Type B pancreatic cell (in vitro differentiated cells): ENCODE results near the gene TMEM140. TPM values are rescaled to one million over a fixed set of nuclear protein-coding genes. Genes with fewer than 3 reads are reported as not detected.

Experiments used
- DNase-seq: peaks from one replicate; pipeline ENCODE4 v3.0.0; 2021; ENCODE audit warnings: mixed read lengths; ENCODE audit not compliant: unreplicated experiment; ENCODE audit errors: extremely low spot score
- H3K27ac Mint-ChIP-seq: 2 replicates; pipeline ENCODE4 v1.8.0; 2021; ENCODE audit warnings: mild to moderate bottlenecking, mixed read lengths
- H3K27me3 Mint-ChIP-seq: 2 replicates; pipeline ENCODE4 v1.8.0; 2021; ENCODE audit warnings: mixed read lengths
- H3K36me3 Mint-ChIP-seq: 2 replicates; pipeline ENCODE4 v1.8.0; 2021; ENCODE audit warnings: mixed read lengths
- H3K4me1 Mint-ChIP-seq: one replicate; pipeline ENCODE4 v1.8.0; 2021; ENCODE audit warnings: mixed read lengths; ENCODE audit not compliant: unreplicated experiment
- H3K4me3 Mint-ChIP-seq: 2 replicates; pipeline ENCODE4 v1.8.0; 2021; ENCODE audit warnings: mild to moderate bottlenecking, mixed read lengths
- H3K9me3 Mint-ChIP-seq: 2 replicates; pipeline ENCODE4 v1.8.0; 2021; ENCODE audit warnings: mixed read lengths
- total RNA-seq: library from RNA; stranded (reverse); gene quantifications from 2 replicates; pipeline ENCODE4 v1.2.1, GENCODE V29; 2021; ENCODE audit warnings: low replicate concordance
- TF ChIP-seq, protein P1 (sequence below): fragments of 200-600 bp; sonication (generic); conservative IDR thresholded peaks from 2 replicates; pipeline ENCODE4 v1.5.0; 2021; ENCODE audit warnings: antibody characterized with exemption, mild to moderate bottlenecking

The TMEM140 gene
- total RNA-seq, 1 donor from 2014 or later = 0.68 TPM

DNA sequence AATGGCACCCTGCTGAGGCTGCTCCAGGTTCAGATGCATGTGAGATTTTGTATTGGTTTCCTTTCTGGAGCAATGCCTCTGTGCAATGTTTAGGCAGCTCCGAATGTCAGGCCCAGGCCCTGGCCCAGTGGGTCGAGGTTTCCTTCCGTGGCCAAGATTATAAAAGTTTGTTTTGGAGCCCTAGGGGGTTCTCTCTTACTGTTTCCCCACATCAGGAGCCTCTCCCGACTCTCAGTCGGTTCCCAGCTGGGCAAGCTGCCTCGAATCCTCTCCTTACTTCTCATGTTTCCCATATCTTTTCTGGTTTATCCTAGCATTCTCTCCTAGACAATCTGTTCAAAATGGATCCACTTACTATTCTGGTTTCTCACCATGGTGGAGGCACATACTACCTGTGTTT lies 11.0 kb downstream of the TMEM140 start:
- peaks cover 31% of the 10 kb centered on the region for H3K36me3 Mint-ChIP-seq
- no peaks in the 10 kb centered on the region for H3K27me3 Mint-ChIP-seq
- H3K27ac Mint-ChIP-seq = no peak overlapping the region
- peaks cover 12% of the 10 kb centered on the region for H3K9me3 Mint-ChIP-seq
- H3K4me1 Mint-ChIP-seq = peaks cover 18% of the 10 kb centered on the region
- H3K4me3 Mint-ChIP-seq = no peak overlapping the region
- TF ChIP-seq, protein P1, sequence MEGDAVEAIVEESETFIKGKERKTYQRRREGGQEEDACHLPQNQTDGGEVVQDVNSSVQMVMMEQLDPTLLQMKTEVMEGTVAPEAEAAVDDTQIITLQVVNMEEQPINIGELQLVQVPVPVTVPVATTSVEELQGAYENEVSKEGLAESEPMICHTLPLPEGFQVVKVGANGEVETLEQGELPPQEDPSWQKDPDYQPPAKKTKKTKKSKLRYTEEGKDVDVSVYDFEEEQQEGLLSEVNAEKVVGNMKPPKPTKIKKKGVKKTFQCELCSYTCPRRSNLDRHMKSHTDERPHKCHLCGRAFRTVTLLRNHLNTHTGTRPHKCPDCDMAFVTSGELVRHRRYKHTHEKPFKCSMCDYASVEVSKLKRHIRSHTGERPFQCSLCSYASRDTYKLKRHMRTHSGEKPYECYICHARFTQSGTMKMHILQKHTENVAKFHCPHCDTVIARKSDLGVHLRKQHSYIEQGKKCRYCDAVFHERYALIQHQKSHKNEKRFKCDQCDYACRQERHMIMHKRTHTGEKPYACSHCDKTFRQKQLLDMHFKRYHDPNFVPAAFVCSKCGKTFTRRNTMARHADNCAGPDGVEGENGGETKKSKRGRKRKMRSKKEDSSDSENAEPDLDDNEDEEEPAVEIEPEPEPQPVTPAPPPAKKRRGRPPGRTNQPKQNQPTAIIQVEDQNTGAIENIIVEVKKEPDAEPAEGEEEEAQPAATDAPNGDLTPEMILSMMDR = no peak
- DNase-seq = no peak

DNA sequence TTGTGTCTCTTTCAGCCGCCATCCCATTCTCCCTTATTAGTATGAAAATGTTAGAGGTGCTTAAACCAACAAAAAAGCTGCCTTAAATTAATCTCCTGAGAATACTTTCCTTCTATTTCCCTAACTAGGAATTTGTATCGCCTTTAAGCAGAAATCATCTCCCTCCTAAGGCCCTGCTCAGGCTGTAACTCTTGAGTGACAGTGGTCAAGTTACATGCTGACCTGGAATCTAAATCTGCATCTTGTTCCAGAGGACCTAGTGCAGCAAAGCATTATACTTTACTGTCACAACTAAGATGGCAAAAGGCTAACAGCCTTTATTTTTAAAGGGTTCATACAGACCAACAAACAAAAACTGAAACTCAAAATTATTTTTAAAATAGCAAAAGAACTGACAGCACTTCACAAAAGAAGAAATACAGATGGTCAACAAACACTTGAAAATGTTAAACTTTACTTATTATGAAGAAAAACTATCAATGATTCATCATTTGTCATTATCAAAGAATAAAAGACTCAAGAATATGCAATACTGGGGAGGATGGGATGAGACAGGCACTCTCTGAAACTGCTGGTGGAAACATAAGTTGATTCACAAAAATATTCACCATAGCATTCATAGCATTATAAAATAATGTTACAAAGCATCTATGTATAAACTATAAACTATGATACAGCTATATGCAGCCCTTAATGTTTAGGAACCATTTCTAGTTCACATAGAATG lies 11.7 kb downstream of the TMEM140 start:
- Mint-ChIP-seq H3K4me3 (no peak overlapping the region), H3K36me3 (peaks cover 34% of the 10 kb centered on the region), H3K27ac (no peak overlapping the region), H3K4me1 (peaks cover 18% of the 10 kb centered on the region), H3K27me3 (no peaks in the 10 kb centered on the region), H3K9me3 (peaks cover 9% of the 10 kb centered on the region)
- DNase-seq = no peak
- TF ChIP-seq, protein P1 = no peak

DNA sequence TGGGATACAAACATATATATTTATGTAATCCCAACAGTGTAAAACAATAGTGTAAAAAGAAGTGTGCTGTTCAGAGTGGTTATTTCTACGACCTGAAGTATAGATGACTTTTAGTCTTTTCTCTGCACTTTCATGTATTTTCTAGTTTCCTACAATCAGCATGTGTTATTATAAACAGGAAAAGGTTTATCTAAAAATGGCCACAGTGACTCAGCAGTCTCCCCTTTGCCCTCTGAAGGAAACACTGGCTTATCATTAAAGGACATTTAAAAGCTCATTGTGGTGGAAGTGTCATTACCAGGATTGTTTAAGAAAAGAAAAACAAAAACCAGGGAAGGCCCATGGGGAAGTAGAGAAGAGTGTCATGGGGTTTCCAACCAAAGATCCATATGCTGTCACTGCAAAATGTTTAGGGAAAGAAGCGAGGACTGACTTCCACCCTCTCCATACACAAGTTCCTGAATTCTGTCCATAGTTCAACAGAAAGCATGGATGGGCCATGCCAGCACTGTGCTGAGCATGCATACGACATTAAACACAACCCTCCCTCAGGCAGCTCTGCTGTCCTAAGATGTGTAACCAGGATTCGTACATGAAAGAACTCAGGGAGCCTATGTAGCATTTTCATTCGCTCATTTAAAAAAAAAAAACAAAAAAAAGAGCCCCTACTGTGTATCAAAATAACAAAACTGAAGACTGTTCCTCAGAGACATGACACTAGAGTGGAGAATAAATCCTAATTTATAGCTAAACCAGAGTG lies 12.4 kb downstream of the TMEM140 start:
- Mint-ChIP-seq H3K27ac (peak overlapping the region; percentile 13), H3K36me3 (peaks cover 34% of the 10 kb centered on the region), H3K4me1 (peaks cover 18% of the 10 kb centered on the region), H3K27me3 (no peaks in the 10 kb centered on the region), H3K9me3 (peaks cover 9% of the 10 kb centered on the region), H3K4me3 (peak overlapping the region; percentile 51)
- no peak for DNase-seq
- TF ChIP-seq, protein P1 = no peak

DNA sequence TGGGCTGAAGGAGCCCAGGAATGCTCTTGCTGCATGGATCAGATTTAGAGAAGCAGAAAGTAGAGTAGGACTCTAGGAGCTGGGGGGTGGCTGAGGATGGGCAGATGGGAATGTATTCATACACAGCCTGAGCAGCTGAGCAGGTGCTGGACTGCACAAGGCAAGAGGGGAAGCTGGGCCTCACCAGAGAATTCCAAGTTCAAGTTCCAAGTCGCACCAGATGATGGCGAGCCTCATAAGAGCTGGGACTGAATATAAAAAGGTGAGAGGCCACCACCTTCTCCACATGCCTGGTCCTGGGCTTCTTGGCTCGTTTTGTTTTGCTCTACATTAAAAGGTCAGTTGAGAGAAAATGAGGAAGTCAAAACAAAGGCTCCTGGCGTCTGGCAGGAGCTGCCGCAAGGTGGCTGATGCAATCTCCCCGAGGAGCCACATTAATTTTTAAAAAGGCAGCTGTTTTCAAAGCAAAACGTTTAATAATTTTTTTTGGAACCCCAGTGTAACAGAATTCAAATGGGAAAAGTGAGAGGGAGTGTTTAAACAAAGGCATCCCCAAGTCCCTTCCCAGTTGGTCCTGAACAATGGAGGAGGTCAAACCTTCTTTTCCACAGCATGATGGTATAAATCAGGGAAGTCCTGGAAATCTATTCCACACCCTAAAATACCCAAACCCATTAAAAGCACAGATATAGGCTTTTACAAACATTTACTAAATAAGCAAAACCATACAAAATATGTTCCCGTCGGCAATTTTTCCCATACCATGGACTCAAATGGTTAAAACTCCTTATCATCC lies 13.2 kb downstream of the TMEM140 start:
- TF ChIP-seq, protein P1 = no peak
- Mint-ChIP-seq H3K36me3 (peaks cover 38% of the 10 kb centered on the region), H3K4me3 (peak overlapping the region; percentile 51), H3K27ac (peak overlapping the region; percentile 13), H3K9me3 (peaks cover 8% of the 10 kb centered on the region), H3K27me3 (no peaks in the 10 kb centered on the region), H3K4me1 (peaks cover 18% of the 10 kb centered on the region)
- no peak for DNase-seq

- no peak overlapping the region for H3K4me3 Mint-ChIP-seq
- H3K36me3 Mint-ChIP-seq = peaks cover 38% of the 10 kb centered on the region
- H3K9me3 Mint-ChIP-seq = peaks cover 5% of the 10 kb centered on the region
- H3K27ac Mint-ChIP-seq = no peak overlapping the region
- TF ChIP-seq, protein P1 = no peak
- no peaks in the 10 kb centered on the region for H3K27me3 Mint-ChIP-seq
- DNase-seq = no peak
- H3K4me1 Mint-ChIP-seq = peaks cover 18% of the 10 kb centered on the region
These were observed 13.8 kb downstream of the TMEM140 start for GRCh38 chr7:135161669-135162068.
